Measurements from ENCODE around the gene AK1. TPM values are rescaled to one million over a fixed set of nuclear protein-coding genes. Genes with fewer than 3 reads are reported as not detected.
A peak's percentile ranks its signal among the peaks of the same experiment; 100 is the strongest.

The AK1 gene
- total and polyA plus RNA-seq, 10 of the 15 experiments (the other 5 are each of a cell fraction or from before 2014, with no cell fraction given): 0.23 to 3.1 (median 1.8) TPM

GRCh38 chr9:127924736-127925444, 47.4 kb upstream of the AK1 start:
- SMC1A ChIA-PET (ENCODE audit: uncharacterized antibody, unreplicated experiment): interaction anchor here (1.2 kb wide), 1 partner anchor 190 kb away, joined by 4 read pairs; the partner anchor contains the start of gene TOR2A
- POLR2A ChIA-PET: interaction anchor here (0.7 kb wide), 1 partner anchor 84 kb away, joined by 3 read pairs; no protein-coding TSS in a partner anchor

More at GRCh38 chr9:127924736-127925444, 47.4 kb upstream of the AK1 start:
- Histone ChIP-seq H3K79me2 (ENCODE audit: control insufficient read depth, insufficient read depth, low read length) (no peaks in the 10 kb centered on the region), H3K27me3 (replicated peaks in 1 of 2; ENCODE audit: control insufficient read depth in 2 of 2, insufficient read depth in 2 of 2, low read length in 1 of 2) (peaks cover 2 to 4% of the 10 kb centered on the region in 2 experiments; a peak in 3 of 4 replicates), H4K20me1 (ENCODE audit: control insufficient read depth, insufficient read depth) (peaks cover 2% of the 10 kb centered on the region; the same call in 1 of the 2 replicates), H3K4me2 (ENCODE audit: control insufficient read depth, insufficient read depth) (no peak overlapping the region), H2AFZ (ENCODE audit: control insufficient read depth, low read depth, low read length) (no peak overlapping the region), H3K27ac (ENCODE audit: control insufficient read depth, insufficient read depth) (no peak overlapping the region), H3K9ac (ENCODE audit: control insufficient read depth, insufficient read depth, low read length) (no peak overlapping the region), H3K4me1 (ENCODE audit: control insufficient read depth, insufficient read depth, low read length) (peaks cover 8% of the 10 kb centered on the region), H3K9me3 (replicated peaks; ENCODE audit: control insufficient read depth, insufficient read depth, low read length) (no peaks in the 10 kb centered on the region), H3K4me3 (no peak overlapping the region), H3K36me3 (ENCODE audit: control insufficient read depth in 2 of 2, insufficient read depth in 2 of 2, low read length in 1 of 2) (no peaks in the 10 kb centered on the region)
- in situ Hi-C loops (cut with MboI) (loop anchor here (5.0 kb wide), 1 partner anchor 423 kb away; no protein-coding TSS in a partner anchor), intact Hi-C loops (cut with micrococcal nuclease; ENCODE audit: unreplicated experiment) (no loop called here)
- ATAC-seq: no peak
- CTCF ChIA-PET: interaction anchor here (1.5 to 9.4 kb wide), 2 partner anchors 54 to 110 kb away, joined by 6 to 91 read pairs; no protein-coding TSS in a partner anchor
- TF ChIP-seq YY1 (IDR thresholded peaks at IDR 0.05; ENCODE audit: low read depth, low read length) (no peak), POLR2A (IDR thresholded peaks at IDR 0.05; ENCODE audit: low read depth, low read length) (peak; percentile 65), RCOR1 (conservative IDR thresholded peaks at IDR 0.05; ENCODE audit: low read depth, low read length) (no peak)
- TF ChIP-seq, protein P1, sequence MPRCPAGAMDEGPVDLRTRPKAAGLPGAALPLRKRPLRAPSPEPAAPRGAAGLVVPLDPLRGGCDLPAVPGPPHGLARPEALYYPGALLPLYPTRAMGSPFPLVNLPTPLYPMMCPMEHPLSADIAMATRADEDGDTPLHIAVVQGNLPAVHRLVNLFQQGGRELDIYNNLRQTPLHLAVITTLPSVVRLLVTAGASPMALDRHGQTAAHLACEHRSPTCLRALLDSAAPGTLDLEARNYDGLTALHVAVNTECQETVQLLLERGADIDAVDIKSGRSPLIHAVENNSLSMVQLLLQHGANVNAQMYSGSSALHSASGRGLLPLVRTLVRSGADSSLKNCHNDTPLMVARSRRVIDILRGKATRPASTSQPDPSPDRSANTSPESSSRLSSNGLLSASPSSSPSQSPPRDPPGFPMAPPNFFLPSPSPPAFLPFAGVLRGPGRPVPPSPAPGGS (IDR thresholded peaks at IDR 0.05; ENCODE audit: borderline replicate concordance, insufficient read depth, low read depth, low read length, poor library complexity, severe bottlenecking): peak; percentile 67
- BruUV-seq (replicated peaks): no TSS peak
- 72% methylated on average over 22 of the region's 22 CpGs for WGBS (ENCODE audit: insufficient coverage, insufficient replicate concordance, low lambda C conversion rate, missing lambda C conversion rate)
- RAD21 ChIA-PET (ENCODE audit: unreplicated experiment): interaction anchor here (0.6 kb wide), 1 partner anchor 135 kb away, joined by 3 read pairs; no protein-coding TSS in a partner anchor
- FAIRE-seq: no peak
- DNase-seq (ENCODE audit: low read depth, low spot score): no peak

All from GM12878 (cell line).